Gastrocnemius medialis (tissue), 4 donors: ENCODE measurements around the gene SNTG2. TPM values are rescaled to one million over a fixed set of nuclear protein-coding genes. Genes with fewer than 3 reads are reported as not detected.

Experiments used
- ATAC-seq, 2 donors: fragments of 150-250 bp; one replicate each; pipeline ENCODE4 v1.9.1; 2016
- DNase-seq, 2 donors: peaks; one replicate each; pipeline ENCODE4 v3.0.0-alpha.2; 2019
- H3K27ac ChIP-seq, 4 donors: fragments of 200-600 bp; sonication (generic); 1 replicate in 1 of 4; 2 replicates in 3 of 4; pipeline ENCODE4 v1.5.1; 2016 to 2018; ENCODE audit warnings: mild to moderate bottlenecking in 2 of 4, moderate library complexity in 1 of 4
- H3K27me3 ChIP-seq, 3 donors: fragments of 200-600 bp; sonication (generic) in 2 of 3; 1 replicate in 1 of 3; 2 replicates in 2 of 3; pipeline versions ENCODE4 v1.5.1 to v1.6.0; 2016 to 2019; ENCODE audit warnings: mild to moderate bottlenecking in 1 of 3, moderate library complexity in 1 of 3
- H3K36me3 ChIP-seq, 2 donors: fragments of 200-600 bp; sonication (generic) in 1 of 2; one replicate each; pipeline ENCODE4 v1.5.1; 2017 to 2018
- H3K4me1 ChIP-seq, 2 donors: fragments of 200-600 bp; sonication (generic) in 1 of 2; one replicate each; pipeline ENCODE4 v1.5.1; 2016 to 2017; ENCODE audit warnings: mild to moderate bottlenecking in 2 of 2
- H3K4me3 ChIP-seq, 4 donors: fragments of 200-600 bp; sonication (generic) in 3 of 4; 1 replicate in 1 of 4; 2 replicates in 3 of 4; pipeline ENCODE4 v1.5.1; 2016 to 2019; ENCODE audit warnings: mild to moderate bottlenecking in 2 of 4
- H3K9me3 ChIP-seq, 3 donors: fragments of 200-600 bp; sonication (generic) in 2 of 3; 1 replicate in 1 of 3; 2 replicates in 2 of 3; pipeline ENCODE4 v1.5.1; 2016 to 2019
- POLR2A ChIP-seq, 2 donors: fragments of 450-650 bp; IDR thresholded peaks; one replicate each; pipeline ENCODE4 v1.6.1; 2017; ENCODE audit warnings: antibody characterized with exemption in 2 of 2, mild to moderate bottlenecking in 2 of 2, moderate library complexity in 2 of 2
- in situ Hi-C, 4 donors: fragments of 200-750 bp; cut with MboI; loops; one replicate each; pipeline versions ENCODE4 v1.15.0 to v1.8.0; 2017; ENCODE audit warnings: low sequenced_read_pairs in 4 of 4
- intact Hi-C: fragments of 100-400 bp; cut with DNase I; formaldehyde crosslinking; loops from one replicate; pipeline ENCODE4 v1.15.1; 2023; ENCODE audit warnings: low total_unique reads
- total RNA-seq, 4 donors: library from RNA; depleted of rRNA; stranded (reverse); fragments of >200 nt; gene quantifications; one replicate each; pipeline versions ENCODE4 v1.1.0 to v1.2.3, GENCODE V29; 2016
- TF ChIP-seq, protein P1 (sequence below), 5 experiments: fragments of 450-650 bp in 3 of 5; fragments of 200-600 bp in 2 of 5; sonication (generic) in 2 of 5; IDR thresholded peaks in 4 of 5; conservative IDR thresholded peaks in 1 of 5; 1 replicate in 4 of 5; 2 replicates in 1 of 5; pipeline ENCODE4 v1.5.1; 2016 to 2019; ENCODE audit warnings: antibody characterized with exemption in 5 of 5, mild to moderate bottlenecking in 3 of 5, moderate library complexity in 3 of 5

SNTG2 gene
- total RNA-seq, 4 donors from 2014 or later = 0.55 to 1.0 (median 0.92) TPM; not detected in 1

GRCh38 chr2:920999-921398 is 29.6 kb upstream of the SNTG2 start:
- TF ChIP-seq, protein P1, sequence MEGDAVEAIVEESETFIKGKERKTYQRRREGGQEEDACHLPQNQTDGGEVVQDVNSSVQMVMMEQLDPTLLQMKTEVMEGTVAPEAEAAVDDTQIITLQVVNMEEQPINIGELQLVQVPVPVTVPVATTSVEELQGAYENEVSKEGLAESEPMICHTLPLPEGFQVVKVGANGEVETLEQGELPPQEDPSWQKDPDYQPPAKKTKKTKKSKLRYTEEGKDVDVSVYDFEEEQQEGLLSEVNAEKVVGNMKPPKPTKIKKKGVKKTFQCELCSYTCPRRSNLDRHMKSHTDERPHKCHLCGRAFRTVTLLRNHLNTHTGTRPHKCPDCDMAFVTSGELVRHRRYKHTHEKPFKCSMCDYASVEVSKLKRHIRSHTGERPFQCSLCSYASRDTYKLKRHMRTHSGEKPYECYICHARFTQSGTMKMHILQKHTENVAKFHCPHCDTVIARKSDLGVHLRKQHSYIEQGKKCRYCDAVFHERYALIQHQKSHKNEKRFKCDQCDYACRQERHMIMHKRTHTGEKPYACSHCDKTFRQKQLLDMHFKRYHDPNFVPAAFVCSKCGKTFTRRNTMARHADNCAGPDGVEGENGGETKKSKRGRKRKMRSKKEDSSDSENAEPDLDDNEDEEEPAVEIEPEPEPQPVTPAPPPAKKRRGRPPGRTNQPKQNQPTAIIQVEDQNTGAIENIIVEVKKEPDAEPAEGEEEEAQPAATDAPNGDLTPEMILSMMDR (IDR thresholded peaks at IDR 0.05 in 4 of 5, conservative IDR thresholded peaks at IDR 0.05 in 1 of 5) = no peak
- TF ChIP-seq POLR2A (IDR thresholded peaks at IDR 0.05) = no peak
- no peak for ATAC-seq
- in situ Hi-C loops = no loop called here
- H3K9me3 ChIP-seq = no peaks in the 10 kb centered on the region
- no peaks in the 10 kb centered on the region for H3K36me3 ChIP-seq
- no peak overlapping the region for H3K4me3 ChIP-seq
- intact Hi-C loops = no loop called here
- H3K27ac ChIP-seq = no peak overlapping the region
- DNase-seq = no peak
- H3K4me1 ChIP-seq = no peaks in the 10 kb centered on the region
- H3K27me3 ChIP-seq = no peaks in the 10 kb centered on the region

DNA sequence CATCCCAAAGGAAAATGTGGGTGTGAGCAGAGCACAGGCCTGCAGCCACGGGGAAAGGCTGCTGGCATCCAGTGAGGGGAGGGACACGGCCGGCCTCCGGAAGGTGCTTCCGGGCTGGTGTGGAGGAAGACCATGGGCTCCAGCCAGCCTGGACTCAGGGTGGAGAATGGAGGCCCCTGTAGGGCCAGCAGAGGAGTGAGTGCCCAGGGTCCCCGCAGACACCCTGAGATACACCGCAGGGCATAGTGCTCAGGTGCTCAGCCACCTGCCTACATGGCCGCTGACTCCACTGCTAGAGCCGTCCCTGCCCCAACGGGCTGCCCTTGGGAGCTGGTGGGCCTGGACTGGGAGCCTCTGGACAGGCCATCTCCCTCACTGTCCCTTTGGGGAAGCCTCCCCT is 28.5 kb upstream of the SNTG2 start:
- DNase-seq (no peak), ATAC-seq (no peak)
- Histone ChIP-seq H3K27me3 (no peaks in the 10 kb centered on the region), H3K4me3 (no peak overlapping the region), H3K9me3 (no peaks in the 10 kb centered on the region), H3K36me3 (no peaks in the 10 kb centered on the region), H3K4me1 (no peaks in the 10 kb centered on the region), H3K27ac (no peak overlapping the region)
- intact Hi-C loops (no loop called here), in situ Hi-C loops (no loop called here)
- TF ChIP-seq, protein P1 (IDR thresholded peaks at IDR 0.05 in 4 of 5, conservative IDR thresholded peaks at IDR 0.05 in 1 of 5) = no peak

DNA sequence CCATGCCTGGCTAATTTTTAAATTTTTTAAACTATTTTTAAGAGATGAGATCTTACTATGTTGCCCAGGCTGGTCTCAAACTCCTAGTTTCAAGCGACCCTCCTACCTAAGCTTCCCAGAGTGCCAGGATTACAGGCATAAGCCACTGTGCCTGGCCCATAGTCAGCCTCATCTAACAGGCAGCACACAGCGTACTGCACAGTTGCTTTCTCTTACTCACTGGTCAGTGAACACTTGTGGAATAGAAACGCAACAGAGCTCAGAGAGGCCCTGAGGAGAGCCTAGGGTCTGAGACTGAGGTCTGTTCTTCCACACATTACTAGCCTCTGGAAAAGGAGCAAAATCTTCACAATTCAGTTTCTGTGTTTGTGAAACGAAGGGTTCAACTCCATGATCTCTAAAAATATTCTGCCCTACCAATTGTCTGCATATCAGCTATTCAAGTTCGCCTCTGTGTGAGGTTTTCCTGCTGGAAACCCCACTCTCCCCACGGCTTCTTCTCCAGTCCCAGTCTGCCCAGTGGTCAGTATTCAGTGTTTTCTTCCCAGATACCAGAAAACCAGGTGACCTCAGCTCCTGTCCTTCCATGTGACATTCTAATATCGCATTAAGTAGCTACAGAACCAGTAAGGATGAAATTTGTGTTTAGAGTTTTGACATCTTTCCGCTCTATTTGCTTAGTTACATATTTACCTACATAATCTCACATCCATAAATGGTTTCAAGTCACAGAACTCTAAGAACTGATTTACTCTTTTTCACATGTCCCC is 26.6 kb upstream of the SNTG2 start:
- TF ChIP-seq POLR2A (IDR thresholded peaks at IDR 0.05) = no peak
- TF ChIP-seq, protein P1 (IDR thresholded peaks at IDR 0.05 in 4 of 5, conservative IDR thresholded peaks at IDR 0.05 in 1 of 5) = no peak
- intact Hi-C loops (no loop called here), in situ Hi-C loops (no loop called here)
- Histone ChIP-seq H3K36me3 (no peaks in the 10 kb centered on the region), H3K4me3 (no peak overlapping the region), H3K27me3 (no peaks in the 10 kb centered on the region), H3K9me3 (no peaks in the 10 kb centered on the region), H3K27ac (no peak overlapping the region), H3K4me1 (no peaks in the 10 kb centered on the region)
- DNase-seq (no peak), ATAC-seq (no peak)

DNA sequence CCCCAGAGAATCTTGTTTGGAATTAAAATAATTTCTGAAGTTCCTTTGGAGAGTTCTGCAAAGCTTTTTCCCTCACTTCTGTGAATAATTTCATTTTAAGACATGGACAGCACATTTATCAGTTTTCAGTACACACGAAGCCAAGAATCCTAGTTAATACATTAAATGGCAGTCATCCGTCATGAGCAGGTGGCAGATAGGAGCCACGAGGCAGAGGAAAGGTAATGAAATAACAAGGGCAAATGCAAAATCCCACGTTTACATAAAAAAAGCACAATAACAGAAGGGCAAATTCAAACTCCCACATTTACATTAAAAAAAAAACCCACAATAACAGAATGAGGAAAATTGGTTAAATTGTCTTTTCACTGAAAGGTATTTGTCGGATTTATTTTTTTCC is 25.9 kb upstream of the SNTG2 start:
- in situ Hi-C loops = no loop called here

More for the DNA sequence above, 25.9 kb upstream of the SNTG2 start:
- Histone ChIP-seq H3K9me3 (no peaks in the 10 kb centered on the region), H3K27ac (no peak overlapping the region), H3K4me3 (no peak overlapping the region), H3K27me3 (no peaks in the 10 kb centered on the region), H3K4me1 (no peaks in the 10 kb centered on the region), H3K36me3 (no peaks in the 10 kb centered on the region)
- TF ChIP-seq POLR2A (IDR thresholded peaks at IDR 0.05) = no peak
- TF ChIP-seq, protein P1 (IDR thresholded peaks at IDR 0.05 in 4 of 5, conservative IDR thresholded peaks at IDR 0.05 in 1 of 5) = no peak
- no peak for ATAC-seq
- intact Hi-C loops = no loop called here
- DNase-seq = no peak
